WI38 (cell line): ENCODE data around the gene PATL1.

Source experiments
- H3K4me3 ChIP-seq: 2 replicates; pipeline ENCODE4 v1.5.1; 2011; ENCODE audit warnings: low read depth, mild to moderate bottlenecking, control low read depth, low read length
- CTCF ChIP-seq: IDR thresholded peaks from 2 replicates; pipeline ENCODE4 v1.5.1; 2012; ENCODE audit warnings: low read depth, mild to moderate bottlenecking, control low read depth, low read length

Gene PATL1

GRCh38 chr11:59680287-59681154 is 11.7 kb upstream of the PATL1 start:
- peak; percentile 87 for TF ChIP-seq CTCF
- H3K4me3 ChIP-seq, result no peak overlapping the region

- H3K4me3 ChIP-seq, result no peak overlapping the region
Measured at GRCh38 chr11:59679347-59679746, 10.5 kb upstream of the PATL1 start.

GRCh38 chr11:59678813-59679165 is 10.0 kb upstream of the PATL1 start:
- H3K4me3 ChIP-seq, result no peak overlapping the region
- TF ChIP-seq CTCF, result no peak

More at GRCh38 chr11:59679347-59679746, 10.5 kb upstream of the PATL1 start:
- no peak for TF ChIP-seq CTCF

GRCh38 chr11:59678118-59678812 is 9.4 kb upstream of the PATL1 start:
- TF ChIP-seq CTCF, result no peak
- no peak overlapping the region for H3K4me3 ChIP-seq

- no peak for TF ChIP-seq CTCF
Measured at GRCh38 chr11:59676205-59676604, 7.4 kb upstream of the PATL1 start.

GRCh38 chr11:59674291-59674690 is 5.5 kb upstream of the PATL1 start:
- no peak for TF ChIP-seq CTCF
- no peak overlapping the region for H3K4me3 ChIP-seq

More at GRCh38 chr11:59676205-59676604, 7.4 kb upstream of the PATL1 start:
- no peak overlapping the region for H3K4me3 ChIP-seq

GRCh38 chr11:59673291-59673690 is 4.5 kb upstream of the PATL1 start:
- H3K4me3 ChIP-seq, result no peak overlapping the region
- no peak for TF ChIP-seq CTCF
